HG03139 (cell line): Measurements from ENCODE around the gene MID1.

ENCODE experiments used
- ATAC-seq: cut with Tn5 transposase; IDR thresholded peaks from one replicate; pipeline ENCODE4 v1.9.1; 2021; ENCODE audit not compliant: unreplicated experiment

The MID1 gene

GRCh38 chrX:10492250-10492649, 128.1 kb downstream of the MID1 start:
- ATAC-seq: no peak

GRCh38 chrX:10486373-10486772, 134.0 kb downstream of the MID1 start:
- no peak for ATAC-seq

- no peak for ATAC-seq
These were observed 135.1 kb downstream of the MID1 start for GRCh38 chrX:10485326-10485725.

DNA sequence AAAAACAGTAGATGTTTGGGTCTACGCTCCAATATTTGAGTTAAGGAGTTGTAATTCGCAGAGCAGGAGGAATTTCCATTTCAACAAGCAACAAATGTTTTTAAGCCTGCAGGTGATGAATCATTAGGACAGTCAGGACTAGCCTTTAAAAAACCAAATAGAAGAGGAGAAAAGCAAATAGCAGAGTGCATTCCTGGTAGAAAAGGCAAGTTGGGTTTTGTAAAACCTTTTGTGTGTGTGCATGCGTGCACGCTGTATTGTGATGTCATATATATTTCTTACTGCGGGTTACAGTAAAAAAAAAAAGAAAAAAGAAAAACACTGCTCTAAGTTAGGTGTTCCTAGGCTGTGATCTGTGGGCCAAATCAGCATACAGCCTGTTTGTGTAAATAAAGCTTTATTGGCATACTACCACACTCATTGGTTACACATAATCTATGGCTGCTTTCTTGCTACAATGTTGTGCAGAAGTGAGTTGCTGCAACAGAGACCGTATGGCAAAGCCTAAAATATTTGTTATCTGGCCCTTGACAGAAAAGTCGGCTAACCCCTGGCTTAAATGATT, 135.6 kb downstream of the MID1 start:
- ATAC-seq: no peak

GRCh38 chrX:10483191-10483831, 137.1 kb downstream of the MID1 start:
- ATAC-seq: no peak

DNA sequence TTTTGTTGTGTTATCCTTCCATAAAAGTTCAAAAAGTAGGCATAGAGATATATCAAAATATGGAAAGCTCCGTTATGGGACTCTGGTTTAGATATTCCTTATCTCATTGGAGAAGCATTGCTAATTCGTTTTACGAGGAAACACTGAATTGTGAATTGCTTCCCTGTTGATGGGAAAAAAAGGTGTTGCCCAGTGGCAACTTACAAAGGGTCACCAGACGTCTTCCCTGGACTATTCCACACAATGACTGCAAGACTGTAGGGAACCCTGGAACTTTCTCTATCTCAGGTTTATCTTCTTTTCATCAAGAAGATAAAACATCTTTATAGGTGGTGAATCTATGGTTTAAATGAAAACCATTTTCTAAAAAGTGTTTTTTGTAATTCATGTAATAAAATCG, 137.7 kb downstream of the MID1 start:
- ATAC-seq: no peak

GRCh38 chrX:10482261-10482660, 138.1 kb downstream of the MID1 start:
- peak; percentile 92 for ATAC-seq

DNA sequence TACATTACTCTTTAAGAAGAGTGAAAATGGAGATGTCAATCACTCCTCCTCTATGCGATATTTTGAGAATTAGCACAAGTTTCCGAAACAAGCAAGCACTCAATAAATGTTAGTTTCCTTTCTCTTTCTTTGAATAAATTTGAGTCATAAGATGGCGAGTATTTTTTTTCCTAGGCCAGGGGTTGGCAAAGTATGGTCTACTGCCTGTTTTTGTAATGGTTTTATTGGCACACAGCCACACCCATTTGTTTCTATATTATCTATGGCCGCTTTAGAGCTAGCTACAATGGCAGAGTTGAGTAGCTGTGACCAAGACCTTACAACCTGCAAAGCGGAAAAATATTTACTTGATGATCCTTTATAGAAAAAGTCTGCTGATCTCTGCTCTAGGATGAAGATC, 139.5 kb downstream of the MID1 start:
- no peak for ATAC-seq

GRCh38 chrX:10479508-10479907, 140.9 kb downstream of the MID1 start:
- no peak for ATAC-seq

DNA sequence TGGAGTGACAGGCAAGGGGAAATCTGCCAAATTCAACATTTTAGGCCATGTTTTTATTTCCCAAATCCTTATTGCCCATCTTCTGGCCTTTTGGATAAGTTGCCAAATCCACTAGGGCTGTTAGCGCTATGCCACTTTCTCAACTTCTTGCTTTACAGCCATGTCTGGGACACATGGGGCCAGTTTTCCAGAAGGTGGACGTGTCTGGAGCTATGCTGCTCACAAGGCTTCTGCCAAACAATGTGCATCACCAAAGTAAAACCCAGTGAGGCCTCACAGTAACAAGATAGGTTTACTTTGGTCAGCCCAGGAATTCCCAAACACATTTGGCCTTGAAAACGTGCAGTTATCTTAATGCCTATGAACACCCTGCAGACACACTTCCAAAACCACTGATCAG, 142.9 kb downstream of the MID1 start:
- no peak for ATAC-seq

DNA sequence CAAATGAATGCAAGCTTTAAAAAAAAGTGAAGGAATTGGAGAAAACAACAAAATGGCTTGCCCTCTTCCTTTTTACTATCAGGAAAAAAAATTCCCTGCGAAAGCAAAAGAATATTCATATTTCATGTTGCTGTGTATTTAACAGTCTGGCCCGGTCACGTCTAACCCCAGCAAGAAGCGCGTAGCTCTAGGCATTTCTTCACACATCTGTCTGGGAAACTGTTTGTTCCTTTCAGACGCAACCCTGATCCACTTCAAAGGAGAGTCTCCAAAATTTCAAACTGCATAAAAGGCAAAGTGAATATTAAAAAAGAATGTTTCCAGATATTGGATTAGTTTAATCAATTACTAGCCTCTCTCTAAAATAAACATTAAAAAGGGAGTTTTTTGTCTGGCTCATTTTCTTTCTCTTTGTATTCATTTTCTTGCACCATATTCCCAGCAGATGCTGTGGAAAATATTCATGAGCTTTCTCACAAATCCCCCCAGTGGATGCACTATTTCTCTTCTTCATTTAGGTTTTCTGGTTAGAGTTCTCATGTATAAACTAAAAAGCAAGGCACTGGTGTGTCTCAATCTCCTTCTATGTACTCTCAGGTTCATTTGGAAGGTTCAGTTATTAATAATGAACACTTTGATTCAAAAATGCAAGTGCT, 145.3 kb downstream of the MID1 start:
- no peak for ATAC-seq

GRCh38 chrX:10474510-10474909, 145.9 kb downstream of the MID1 start:
- ATAC-seq: no peak

DNA sequence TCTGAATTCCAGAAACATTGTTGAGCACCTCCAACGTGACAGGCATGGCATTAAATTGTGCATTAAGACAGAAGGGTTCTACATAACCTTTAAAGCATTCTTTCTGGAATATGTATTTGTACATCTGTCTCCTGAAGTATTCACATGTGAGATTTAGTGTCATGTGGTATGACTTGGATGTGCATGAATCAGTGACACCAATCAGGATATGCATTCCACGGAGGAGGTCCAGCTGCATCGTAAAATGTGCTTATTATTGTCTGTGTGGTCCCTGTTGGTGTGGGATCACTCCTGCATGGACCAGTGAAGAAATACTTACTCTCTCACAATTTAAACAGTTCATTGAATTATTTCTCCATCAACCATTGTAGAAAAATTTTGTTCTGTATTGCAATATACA, 149.0 kb downstream of the MID1 start:
- ATAC-seq: no peak

DNA sequence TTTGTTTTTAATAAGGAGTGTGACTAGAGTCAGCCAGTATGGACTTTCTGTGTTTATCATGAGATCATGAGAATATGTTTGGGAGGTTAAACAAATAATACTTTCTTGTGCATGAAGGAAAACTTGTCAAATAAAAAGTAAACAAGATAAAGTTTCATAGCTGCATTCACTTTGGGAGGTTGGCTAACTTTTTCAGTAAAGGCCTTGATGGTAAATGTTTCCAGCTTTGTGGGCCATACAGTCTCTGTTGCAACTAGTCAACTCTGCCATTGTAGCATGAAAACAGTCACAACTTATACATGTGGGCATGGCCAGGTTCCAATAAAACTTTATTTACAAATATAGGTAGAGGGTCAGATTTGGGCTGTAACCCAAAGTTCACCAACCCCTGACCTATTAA, 150.4 kb downstream of the MID1 start:
- ATAC-seq: no peak

GRCh38 chrX:10467793-10468192, 152.6 kb downstream of the MID1 start:
- ATAC-seq: no peak

DNA sequence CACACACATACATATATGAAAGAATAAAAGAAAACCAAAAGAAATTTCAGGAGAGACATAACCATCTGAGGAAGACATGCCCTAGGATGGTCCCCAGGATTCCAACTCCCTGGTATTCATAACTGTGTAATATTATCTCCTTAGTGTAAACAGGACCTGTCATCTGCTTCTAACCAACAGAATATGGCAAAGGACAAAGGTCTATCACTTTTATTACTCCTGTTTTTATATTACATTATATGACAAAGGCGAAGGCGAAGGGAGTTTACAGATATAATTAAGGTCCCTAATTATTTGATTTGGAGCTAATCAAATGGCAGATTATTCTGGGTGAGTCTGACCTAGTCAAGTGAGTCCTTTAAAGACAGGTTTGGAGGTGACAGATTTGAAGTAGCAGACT, 155.1 kb downstream of the MID1 start:
- no peak for ATAC-seq

GRCh38 chrX:10457092-10457491, 163.3 kb downstream of the MID1 start:
- no peak for ATAC-seq

- no peak for ATAC-seq
These were observed 166.4 kb downstream of the MID1 start for GRCh38 chrX:10453945-10454344.

DNA sequence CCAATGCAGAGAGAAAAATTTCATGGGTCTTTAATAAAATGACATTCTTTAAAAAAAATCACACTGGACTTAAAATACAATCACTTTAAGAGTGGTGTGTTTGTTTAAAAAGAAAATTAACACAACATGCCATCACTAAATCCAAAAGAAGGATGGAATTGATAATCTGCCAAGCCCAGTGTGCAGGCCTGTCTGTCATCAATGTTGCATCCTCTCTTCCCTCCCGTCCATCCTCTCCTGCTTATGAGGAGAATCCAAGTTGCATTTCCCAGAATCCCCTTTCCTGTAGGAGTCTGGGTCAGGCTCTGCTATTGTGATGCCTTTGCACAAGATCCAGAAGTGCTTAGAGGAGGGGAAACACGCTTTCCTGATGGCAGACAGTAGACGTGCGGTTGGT, 169.4 kb downstream of the MID1 start:
- ATAC-seq: no peak

DNA sequence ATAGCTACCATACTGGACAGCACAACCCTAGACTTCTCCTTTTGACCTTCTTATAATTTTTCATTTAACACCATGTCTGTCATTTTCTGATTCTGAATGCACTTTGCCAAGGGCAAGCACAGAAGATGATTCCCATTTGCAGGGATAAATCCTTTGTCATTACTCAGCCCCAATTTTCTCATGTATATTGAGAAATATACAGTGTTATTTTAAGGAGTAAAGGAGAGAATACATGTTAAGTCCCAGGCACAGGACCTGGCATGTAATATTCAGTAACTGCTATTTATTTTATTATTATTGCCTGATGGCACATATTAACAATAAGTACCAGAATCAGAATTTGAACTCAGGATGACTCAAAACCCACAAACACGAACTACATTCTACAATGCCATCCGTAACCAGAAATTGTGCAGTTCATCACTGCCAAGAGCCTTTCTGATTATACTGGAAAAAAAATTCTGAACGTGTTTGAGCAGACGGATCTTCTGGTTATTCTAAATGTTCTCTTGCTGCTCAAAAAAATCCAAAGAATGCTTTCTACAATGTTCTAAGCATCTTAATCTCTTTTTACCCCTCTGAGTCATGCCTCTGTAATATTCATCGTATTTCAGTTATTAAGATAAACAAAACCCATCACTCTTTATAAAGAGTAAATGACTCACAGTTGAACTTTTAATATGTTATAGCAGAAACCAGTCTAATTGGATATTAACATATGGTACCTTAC, 170.0 kb downstream of the MID1 start:
- no peak for ATAC-seq

- ATAC-seq: no peak
These were observed 172.7 kb downstream of the MID1 start for GRCh38 chrX:10447564-10448214.

- ATAC-seq: no peak
These were observed 176.2 kb downstream of the MID1 start for GRCh38 chrX:10444204-10444603.
